ENCODE measurements around the gene FLII. TPM values are rescaled to one million over a fixed set of nuclear protein-coding genes. Genes with fewer than 3 reads are reported as not detected.
"Not testable (repeated sequence)": the region's sequence is repeated elsewhere in the genome, so short reads cannot be mapped to it uniquely, and the experiment has no call there.

The FLII gene
- 358 and 394 TPM in 2 replicates for total RNA-seq

- no peak for DNase-seq (ENCODE audit: extremely low read depth, low read depth, low spot score)
Observed at GRCh38 chr17:18258356-18259038, at the start of gene FLII. TSS of gene FLII (minus strand) at chr17:18258738. CDS start at chr17:18258690, 48 bp downstream.

DNA sequence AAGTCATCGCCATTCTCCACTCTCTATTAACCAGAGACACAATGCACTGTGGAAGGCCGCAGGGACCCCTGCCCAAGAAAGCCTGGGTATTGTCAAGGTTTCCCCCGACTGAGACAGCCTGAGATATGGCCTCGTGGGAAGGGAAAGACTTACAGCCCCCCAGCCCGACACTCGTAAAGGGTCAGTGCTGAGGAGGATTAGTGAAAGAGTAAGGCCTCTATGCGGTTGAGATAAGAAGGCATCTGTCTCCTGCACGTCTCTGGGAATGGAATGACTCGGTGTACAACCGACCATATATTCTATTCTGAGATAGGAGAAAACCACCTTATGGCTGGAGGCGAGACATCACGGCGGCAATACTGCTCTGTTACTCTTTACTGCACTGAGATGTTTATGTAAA lies 44.7 kb upstream of the FLII start:
- not testable (repeated sequence) for DNase-seq (ENCODE audit: extremely low read depth, low read depth, low spot score)

GRCh38 chr17:18300725-18301480 lies 42.4 kb upstream of the FLII start:
- DNase-seq (ENCODE audit: extremely low read depth, low read depth, low spot score), result no peak

DNA sequence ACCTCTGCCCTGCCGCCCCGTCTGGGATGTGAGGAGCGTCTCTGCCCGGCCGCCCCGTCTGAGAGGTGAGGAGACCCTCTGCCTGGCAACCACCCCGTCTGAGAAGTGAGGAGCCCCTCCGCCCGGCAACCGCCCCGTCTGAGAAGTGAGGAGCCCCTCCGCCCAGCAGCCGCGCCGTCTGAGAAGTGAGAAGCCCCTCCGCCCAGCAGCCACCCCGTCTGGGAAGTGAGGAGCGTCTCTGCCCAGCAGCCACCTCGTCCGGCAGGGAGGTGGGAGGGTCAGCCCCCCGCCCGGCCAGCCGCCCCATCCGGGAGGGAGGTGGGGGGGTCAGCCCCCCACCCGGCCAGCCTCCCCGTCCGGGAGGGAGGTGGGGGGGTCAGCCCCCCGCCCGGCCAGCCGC lies 39.5 kb upstream of the FLII start:
- not testable (repeated sequence) for DNase-seq (ENCODE audit: extremely low read depth, low read depth, low spot score)

DNA sequence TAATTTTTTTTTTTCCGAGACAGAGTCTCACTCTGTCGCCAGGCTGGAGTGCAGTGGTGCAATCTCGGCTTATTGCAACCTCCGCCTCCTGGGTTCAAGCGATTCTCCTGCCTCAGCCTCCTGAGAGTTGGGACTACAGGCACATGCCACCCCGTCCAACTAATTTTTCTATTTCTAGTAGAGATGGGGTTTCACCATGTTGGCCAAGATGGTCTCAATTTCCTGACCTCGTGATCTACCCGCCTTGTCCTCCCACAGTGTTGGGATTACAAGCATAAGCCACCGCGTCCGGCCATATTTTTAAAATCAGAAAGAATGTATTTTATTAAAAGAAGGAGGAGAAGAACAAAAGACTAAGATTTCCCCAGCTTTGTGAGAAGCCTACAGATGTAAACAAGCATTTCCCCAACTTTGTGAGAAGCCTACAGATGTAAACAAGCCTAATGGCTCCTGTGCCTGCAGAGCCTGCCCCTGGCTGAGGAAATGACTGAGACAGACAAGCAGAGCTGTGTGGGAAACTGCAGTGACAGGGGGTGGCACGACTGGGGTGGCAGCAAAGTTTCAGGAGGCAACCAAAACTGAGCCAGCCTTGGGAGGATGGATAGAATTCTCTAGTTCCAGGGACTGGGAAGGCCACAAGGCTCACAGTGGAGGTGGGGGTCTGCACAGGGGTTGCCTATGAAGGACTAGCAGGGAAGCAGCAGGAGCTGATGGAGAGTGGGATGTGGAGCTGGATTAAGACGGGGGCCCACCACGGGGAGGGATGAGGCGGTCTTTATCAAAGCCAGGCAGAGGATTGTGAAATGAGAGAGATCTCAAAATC lies 33.4 kb upstream of the FLII start:
- no peak for DNase-seq (ENCODE audit: extremely low read depth, low read depth, low spot score)

DNA sequence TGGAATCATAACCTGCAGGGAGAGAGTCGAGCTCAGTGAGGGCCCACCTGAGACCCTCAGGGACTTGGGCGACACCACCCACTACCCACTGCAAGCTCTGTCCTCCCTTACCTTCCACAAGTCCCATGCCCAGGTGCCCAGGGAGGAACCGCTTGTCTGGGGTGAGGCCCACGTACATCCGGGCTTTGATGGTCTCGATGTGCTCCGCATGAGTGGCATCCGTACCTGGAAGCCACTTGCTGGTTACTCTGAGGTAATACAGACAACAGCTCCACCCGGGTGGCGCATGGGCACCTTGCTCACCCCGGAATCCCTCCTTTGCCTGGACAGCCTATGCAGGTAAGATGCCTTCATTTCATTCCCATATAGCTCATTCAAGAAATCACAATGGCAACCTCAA lies 26.8 kb upstream of the FLII start:
- no peak for DNase-seq (ENCODE audit: extremely low read depth, low read depth, low spot score)

DNA sequence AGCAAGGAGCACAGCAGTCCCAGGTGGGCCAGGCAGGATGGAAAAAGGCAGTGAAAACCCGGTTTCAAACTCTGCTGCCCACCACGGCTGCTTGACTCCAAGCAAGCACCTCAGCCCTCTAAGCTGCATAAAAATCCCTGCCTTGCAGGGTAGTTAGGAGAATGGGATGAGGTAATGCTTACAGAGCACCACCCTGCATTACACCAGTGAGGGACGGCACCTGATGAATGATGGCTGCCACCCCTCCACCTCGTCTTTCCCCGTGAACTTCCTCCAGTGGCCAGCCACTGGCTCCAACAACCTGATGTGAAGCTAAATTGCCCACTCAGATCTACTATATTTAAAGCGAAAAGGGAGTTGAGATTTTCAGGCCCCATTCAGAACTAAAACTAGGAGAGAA lies 23.2 kb upstream of the FLII start:
- no peak for DNase-seq (ENCODE audit: extremely low read depth, low read depth, low spot score)

DNA sequence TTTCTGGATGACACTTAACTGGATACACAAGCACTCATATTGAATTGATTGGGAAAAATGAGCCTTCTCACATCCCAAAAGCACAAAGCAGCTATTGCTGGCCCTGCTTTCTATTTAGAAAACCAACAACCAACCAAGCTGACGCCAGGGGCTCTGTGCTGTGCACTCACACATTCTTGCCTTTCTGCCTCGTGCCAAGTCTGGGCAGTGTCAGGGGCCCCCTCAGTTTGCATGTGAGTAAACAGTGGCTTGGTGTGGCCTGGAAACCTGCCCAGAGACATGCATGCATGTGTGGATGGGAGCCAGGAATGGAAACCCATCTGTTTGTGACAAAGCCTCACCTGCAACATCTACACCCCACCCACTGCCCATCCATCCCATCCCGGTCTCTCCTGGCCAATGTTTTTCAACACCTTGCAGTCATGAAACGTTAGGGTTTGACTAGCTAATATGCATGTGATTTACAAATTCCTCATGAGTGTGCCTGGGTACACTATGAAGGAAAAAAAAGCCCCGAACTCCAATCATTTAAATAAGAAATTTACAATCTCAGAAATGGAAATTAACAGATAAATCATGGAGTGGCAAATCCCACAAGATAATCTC lies 22.3 kb upstream of the FLII start:
- DNase-seq (ENCODE audit: extremely low read depth, low read depth, low spot score), result no peak

DNA sequence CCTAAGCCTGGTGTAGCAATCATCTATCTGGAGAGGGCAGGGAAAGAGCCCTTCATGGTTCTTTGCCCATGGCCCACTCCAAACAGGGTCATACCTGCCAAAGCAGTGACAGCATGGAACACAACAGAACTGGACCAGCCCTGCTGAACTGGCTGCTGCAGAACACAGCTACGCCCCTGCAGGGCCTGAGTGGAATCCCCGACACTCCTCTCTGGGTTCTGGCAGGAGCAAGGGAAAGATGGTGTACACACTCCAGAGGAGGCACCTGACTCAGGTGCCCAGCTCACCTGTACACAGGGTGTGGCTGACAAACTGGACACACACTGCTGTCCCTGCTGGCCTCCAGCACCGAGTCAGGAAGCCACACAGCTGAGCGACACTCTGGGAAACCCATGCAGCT lies 21.7 kb upstream of the FLII start:
- DNase-seq (ENCODE audit: extremely low read depth, low read depth, low spot score), result no peak

GRCh38 chr17:18278867-18279266 lies 20.3 kb upstream of the FLII start:
- no peak for DNase-seq (ENCODE audit: extremely low read depth, low read depth, low spot score)

DNA sequence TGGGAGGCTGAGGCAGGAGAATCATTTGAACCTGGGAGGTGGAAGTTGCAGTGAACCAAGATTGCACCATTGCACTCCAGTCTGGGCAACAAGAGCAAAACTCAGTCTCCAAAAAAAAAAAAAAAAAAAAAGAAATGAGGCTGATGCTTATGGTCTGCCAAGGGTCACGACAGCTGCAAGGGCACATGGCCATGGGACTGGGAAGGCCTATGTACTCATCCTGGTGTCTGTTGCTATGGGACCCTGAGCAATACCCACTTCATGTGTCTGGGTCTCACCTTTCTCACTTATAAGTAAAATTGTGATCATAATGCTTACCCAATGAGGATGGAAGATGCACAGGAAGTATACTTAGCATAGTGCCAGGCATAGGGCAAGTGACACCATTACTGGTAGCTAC lies 18.5 kb upstream of the FLII start:
- DNase-seq (ENCODE audit: extremely low read depth, low read depth, low spot score), result no peak

GRCh38 chr17:18270046-18270931 lies 11.8 kb upstream of the FLII start:
- no peak for DNase-seq (ENCODE audit: extremely low read depth, low read depth, low spot score)

DNA sequence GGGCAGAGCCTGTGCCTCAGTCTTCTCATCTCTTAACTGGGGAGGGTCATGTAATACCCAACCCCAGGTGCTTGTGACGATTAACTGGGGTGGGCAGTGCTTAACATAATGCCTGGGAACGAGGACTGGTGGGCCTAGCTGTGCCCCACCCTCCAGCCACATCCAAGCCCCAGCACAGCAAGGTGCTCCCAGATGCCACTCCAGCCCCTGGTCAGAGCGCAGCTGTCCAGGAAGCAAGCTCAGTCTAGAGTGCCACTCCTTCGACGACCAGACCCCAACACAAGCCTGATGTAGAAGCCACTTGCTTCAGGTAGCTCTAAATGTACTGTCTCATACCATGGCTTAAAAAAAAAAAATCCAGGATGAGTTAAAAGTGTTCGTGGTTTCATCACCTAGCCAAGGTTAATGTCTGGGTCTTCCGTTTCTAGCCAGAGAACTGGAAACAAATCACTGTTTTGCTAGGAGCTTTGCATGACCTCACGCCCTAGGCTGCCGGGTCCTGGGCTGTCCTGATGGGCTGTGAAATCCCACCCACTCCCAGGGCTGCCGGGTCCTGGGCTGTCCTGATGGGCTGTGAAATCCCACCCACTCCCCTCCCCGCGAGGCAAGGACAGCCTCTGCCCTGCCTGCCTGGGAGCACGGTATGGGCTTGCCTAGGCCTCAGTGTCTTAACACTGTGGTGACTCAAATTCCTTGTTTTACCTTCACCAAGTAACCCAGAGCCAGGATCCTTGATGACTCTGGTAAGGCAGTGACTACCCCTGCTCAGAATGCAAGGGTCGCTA lies 9.6 kb upstream of the FLII start:
- no peak for DNase-seq (ENCODE audit: extremely low read depth, low read depth, low spot score)

DNA sequence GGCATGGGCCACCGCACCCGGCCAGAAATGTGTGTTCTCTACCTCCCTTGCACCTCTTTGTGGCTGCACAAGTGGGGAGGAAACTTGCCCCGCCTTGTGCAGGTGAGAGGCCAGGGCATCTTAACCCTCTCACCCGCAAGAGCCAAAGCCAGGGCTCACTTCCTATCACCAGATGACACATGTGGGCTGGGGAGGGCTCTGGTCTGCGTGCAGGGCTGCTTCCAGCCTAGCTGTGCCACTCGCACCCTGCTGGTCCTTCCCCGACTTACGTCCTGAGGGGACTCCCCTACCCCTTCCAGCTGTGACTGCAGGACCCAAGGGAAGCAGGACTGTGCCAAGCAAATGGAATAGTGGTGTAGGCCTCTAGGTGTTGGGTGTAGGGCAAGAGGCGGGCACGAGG lies 8.8 kb upstream of the FLII start:
- DNase-seq (ENCODE audit: extremely low read depth, low read depth, low spot score), result no peak

DNA sequence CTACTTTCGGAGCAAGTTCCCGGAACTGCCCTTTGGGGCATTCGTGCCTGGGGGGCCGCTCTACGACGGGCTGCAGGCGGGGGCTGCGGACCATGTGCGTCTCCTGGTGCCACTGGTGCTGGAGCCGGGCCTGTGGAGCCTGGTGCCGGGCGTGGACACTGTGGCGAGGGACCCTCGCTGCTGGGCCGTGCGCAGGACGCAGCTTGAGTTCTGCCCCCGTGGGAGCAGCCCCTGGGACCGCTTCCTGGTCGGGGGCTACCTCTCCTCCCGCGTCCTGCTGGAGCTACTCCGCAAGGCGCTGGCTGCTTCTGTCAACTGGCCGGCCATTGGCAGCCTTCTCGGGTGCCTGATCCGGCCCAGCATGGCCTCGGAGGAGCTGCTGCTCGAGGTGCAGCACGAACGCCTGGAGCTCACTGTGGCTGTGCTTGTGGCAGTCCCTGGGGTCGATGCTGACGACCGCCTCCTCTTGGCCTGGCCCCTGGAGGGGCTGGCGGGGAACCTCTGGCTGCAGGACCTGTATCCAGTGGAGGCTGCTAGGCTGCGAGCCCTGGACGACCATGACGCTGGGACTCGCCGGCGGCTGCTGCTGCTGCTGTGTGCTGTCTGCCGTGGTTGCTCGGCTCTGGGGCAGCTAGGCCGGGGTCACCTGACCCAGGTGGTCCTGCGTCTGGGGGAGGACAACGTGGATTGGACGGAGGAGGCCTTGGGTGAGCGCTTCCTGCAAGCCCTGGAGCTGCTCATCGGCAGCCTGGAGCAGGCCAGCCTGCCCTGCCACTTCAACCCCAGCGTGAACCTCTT lies 5.5 kb upstream of the FLII start:
- no peak for DNase-seq (ENCODE audit: extremely low read depth, low read depth, low spot score)

GRCh38 chr17:18262641-18263040 lies 4.1 kb upstream of the FLII start:
- DNase-seq (ENCODE audit: extremely low read depth, low read depth, low spot score), result no peak

DNA sequence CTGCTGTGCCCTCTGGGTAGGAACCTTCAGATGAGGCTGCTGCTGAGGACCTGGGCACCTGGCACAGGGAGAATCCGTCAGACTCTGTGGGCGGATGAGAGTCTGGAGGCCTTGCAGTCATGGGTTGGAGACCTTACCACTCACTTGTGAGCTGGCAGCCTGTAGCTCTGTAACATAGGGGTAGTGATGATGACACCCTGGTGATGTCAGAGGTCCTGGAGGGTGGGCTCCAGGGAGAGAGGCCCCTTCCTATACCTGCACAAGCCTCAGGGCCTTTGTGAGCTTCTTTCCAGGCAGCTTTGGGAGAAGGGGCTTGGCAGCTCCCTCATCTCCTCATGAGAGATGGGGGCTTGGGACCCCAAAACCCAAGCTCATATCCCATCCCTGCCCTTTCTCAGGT lies 3.6 kb upstream of the FLII start:
- no peak for DNase-seq (ENCODE audit: extremely low read depth, low read depth, low spot score)

DNA sequence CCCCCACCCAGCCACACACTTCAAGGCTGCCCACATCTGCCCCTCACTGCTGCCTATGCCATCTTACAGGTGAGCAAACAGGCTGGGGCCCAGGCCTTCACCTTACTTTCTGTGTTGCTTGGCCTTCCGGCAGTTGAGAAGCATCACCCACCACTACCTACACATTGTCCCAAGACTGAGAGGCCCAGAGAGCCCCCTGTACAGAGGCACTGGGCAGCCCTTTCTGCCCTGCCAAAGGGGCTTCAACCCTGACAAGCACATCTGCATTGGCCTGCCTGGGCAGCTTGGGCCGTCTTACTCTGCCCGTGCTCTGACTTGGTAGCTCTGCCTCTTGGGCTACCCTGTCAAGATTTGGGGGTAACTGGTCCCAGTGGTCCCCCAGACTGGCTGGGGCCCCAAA lies 3.1 kb upstream of the FLII start:
- no peak for DNase-seq (ENCODE audit: extremely low read depth, low read depth, low spot score)

GRCh38 chr17:18261146-18261515 lies 2.6 kb upstream of the FLII start:
- DNase-seq (ENCODE audit: extremely low read depth, low read depth, low spot score), result no peak

Measured in glomerular endothelial cell (primary cell).